ENCODE measurements around the gene LILRB5.

GRCh38 chr19:54262066-54262465 lies 5.0 kb upstream of the LILRB5 start:
- TF ChIP-seq POLR2A (IDR thresholded peaks at IDR 0.05) (no peak), CTCF (IDR thresholded peaks at IDR 0.05) (no peak)
